GM21367 (cell line): ENCODE results near the gene ABHD18.
A peak's percentile ranks its signal among the peaks of the same experiment; 100 is the strongest.
"Not testable (repeated sequence)": the region's sequence is repeated elsewhere in the genome, so short reads cannot be mapped to it uniquely, and the experiment has no call there.

Source experiments
- ATAC-seq: cut with Tn5 transposase; IDR thresholded peaks from one replicate; pipeline ENCODE4 v1.9.1; 2021; ENCODE audit not compliant: unreplicated experiment

Gene ABHD18

DNA sequence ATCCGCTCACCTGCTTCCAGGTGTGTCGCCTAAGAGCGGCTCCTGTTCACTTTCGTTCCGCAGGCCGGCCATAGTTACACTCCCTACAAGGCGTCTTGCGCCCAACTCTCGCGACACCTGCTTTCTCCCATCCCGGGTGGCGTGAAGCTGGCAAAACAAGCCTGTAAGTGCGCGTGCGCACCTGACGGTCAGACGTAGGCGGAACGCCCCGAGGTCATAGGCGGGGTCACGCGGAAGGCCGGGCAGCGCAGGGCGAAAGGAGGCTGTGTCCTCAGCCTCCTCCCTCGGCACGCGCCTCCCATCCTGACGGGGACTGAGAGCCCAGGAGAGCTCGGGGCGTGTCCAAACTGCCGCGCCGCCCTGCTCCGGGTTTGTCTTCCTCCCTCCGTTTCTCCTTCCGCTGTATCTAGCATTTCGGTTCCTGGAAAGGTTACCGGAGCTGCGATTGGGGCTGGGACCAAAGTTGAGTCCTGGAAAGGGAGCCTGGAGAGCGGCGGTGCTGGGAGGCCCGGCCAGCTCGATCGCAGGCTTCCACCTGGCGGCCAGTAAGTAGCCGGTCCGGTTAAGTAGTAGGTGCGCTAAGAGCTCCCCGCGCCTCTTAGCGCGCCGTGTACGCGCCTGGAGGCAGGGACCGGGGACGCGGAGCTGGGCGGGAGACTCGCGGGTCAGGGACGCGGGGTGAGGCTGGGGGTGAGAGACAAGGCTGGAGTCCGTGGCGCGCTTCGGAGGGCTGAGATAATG is at the start of gene ABHD18, which contains the start of gene MFSD8:
TSS of gene ABHD18 (plus strand) at position 345 of the 741 bp plus-strand sequence. CDS start 17,550 bp downstream, outside the sequence.
TSS of gene MFSD8 (minus strand) at position 112 of the 741 bp plus-strand sequence. CDS start at position 72, 40 bp downstream.
- ATAC-seq, result peak; percentile 97

DNA sequence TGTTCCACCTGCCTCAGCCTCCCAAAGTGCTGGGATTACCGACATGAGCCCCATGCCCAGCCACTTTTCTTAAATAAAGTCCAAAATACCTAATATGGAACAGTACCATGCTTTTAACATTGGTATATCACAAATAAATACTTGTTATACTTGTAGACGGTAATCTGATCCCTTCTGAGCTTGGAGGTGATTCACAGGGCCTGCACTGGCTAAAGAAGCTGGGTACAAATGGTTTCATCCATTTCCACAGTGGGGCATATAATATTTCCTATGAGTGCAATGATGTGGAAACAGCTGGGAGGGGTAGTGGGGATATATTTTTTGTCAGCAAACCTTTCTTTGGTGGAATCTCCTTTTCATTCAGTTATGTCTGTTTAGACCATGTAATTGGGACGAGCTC is 48.7 kb upstream of the ABHD18 start:
- ATAC-seq, result no peak

DNA sequence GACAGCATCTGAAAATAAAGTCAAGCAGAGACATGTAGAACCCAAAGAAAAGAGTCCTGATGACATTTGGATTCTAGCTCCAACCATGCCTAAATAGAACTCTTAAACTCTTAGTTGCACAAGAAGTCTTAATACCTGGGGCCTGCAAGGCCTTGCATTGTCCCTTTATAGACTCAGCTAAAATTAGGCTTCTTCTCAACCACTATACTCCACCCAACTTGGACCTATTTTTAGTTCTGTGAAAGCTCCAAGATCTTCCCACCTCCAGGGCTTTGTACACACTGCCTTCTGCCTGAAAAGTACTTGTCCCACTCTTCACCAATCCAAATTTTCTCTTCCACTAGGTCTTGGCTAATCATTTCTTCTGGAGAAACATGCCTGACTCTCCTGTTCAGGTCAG is 48.1 kb upstream of the ABHD18 start:
- ATAC-seq, result no peak

DNA sequence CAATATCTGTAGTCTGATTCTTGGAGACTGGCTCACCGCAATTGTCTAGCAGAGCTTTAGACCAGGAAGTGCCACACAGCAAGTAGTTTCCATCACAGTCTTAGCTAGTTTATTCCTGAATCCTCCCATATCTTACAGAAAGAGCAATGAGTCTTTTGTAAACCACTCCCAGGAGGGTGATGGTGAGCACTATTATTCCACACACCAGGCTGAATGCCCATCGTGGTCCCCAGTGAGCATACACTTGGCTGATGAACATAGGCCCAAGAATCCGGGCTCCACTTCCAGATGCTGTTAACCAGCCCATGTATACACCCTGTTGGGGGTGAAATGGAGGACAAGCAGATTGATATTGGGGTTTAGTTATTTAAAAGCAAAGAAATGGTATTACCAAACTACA is 44.7 kb upstream of the ABHD18 start:
- no peak for ATAC-seq

DNA sequence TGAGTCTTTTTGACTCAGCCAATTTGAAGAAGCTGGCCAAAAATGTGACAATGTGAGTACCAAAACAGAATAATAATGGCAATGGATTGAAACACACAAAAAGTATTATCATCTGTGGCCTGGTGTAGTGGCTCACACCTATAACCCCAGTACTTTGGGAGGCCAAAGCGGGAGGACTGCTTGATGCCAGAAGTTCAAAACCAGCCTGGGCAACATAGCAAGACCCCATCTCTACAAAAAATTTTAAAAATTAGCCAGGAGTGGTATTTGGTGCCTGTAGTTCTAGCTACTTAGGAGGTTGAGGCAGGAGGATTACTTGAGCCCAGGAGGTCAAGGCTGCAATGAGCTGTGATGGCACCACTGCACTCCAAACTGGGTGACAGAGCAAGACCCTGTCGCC is 43.0 kb upstream of the ABHD18 start:
- ATAC-seq, result no peak

DNA sequence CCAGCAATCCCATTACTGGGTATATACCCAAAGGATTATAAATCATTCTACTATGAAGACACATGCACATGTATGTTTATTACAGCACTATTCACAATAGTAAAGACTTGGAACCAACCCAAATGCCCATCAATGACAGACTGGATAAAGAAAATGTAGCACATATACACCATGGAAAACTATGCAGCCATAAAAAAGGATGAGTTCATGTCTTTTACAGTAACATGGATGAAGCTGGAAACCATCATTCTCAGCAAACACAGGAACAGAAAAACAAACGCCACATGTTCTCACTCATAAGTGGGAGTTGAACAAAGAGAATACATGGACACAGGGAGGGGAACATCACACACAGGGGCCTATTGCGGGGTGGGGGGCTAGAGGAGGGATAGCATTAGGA is 39.5 kb upstream of the ABHD18 start:
- ATAC-seq, result not testable (repeated sequence)

DNA sequence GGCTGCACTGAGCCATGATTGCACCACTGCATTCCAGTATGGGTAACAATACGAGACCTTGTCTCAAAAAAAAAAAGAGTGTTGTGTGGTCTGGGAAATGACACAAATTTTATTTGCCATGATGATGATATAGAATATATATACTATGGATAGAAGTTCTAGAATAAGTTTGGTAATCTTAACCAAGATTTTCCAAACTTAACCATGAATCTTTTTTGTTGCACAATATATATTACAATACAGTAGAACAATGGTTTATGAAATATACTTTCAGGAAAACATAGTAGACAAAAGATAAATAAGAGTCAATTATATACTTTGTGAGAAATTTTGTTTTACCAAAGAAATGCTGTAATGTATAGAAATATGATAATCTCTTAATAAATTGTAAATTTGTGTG is 35.0 kb upstream of the ABHD18 start:
- no peak for ATAC-seq

DNA sequence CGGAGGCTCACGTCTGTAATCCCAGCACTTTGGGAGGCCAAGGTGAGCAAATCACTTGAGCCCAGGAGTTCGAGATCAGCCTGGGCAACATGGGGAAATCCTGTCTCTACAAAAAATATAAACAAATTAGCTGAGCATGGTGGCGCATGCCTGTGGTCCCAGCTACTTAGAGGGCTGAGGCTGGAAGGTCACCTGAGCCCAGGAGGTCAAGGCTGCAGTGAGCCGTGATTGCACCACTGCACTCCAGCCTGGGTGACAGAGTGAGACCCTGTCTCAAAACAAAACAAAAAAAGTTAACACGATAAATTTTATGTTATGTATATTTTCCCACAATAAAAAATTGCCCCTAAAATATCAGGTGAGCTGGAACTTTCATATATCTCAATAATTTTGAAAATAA is 33.4 kb upstream of the ABHD18 start:
- not testable (repeated sequence) for ATAC-seq

DNA sequence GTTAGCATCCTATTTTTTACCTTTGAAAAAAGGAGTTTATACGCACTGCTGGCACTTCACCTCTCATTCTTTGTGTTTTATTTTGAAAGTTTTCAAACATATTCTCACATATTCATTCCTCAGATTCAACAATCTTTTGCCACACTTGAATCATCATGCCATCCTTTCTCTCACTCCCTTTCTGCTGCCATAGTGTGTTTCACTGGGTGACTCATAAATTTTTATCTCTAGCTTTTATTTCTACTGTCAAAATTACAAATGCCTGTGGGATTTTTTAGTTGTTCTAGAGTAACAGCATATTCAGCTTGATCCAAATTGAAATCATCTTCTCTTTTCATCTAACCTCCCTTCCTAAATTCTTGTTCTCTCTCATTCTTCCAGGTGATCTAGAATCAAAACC is 28.2 kb upstream of the ABHD18 start:
- ATAC-seq, result no peak

DNA sequence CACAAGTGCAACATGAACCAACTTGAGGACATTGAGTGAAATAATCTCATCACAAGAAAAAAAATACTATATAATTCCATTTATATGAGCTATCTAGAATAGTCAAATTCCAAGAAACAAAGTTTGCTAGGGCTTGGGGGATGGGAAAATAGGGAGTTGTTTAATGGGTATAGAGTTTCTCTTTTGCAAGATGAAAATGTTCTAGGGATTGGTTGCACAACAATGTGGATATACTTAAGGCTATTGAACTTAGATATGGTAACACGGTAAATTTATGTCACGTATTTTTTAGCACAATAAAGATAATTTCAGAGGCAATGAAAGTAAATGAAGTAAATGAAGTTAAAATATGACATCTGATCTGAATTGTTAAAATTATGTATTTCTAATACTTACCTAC is 8.1 kb upstream of the ABHD18 start:
- ATAC-seq, result no peak

DNA sequence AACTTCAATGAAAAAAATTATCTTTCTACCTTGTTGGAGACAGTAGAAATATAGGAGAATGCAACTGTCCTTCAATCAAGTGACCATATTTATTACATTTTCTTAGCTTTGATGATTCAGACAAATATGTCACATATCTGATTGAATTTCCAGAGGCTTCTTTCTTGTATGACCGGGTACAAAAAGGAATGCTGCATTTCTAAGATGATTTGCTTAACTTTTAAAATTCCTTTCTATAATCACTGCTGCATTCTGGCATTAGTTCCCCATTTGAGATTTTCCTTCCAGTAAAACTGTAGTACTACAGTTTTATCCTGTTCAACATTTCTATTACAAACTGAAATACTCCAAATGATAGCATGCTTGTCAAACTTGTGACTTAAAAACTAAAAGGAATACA is 5.4 kb upstream of the ABHD18 start:
- no peak for ATAC-seq

DNA sequence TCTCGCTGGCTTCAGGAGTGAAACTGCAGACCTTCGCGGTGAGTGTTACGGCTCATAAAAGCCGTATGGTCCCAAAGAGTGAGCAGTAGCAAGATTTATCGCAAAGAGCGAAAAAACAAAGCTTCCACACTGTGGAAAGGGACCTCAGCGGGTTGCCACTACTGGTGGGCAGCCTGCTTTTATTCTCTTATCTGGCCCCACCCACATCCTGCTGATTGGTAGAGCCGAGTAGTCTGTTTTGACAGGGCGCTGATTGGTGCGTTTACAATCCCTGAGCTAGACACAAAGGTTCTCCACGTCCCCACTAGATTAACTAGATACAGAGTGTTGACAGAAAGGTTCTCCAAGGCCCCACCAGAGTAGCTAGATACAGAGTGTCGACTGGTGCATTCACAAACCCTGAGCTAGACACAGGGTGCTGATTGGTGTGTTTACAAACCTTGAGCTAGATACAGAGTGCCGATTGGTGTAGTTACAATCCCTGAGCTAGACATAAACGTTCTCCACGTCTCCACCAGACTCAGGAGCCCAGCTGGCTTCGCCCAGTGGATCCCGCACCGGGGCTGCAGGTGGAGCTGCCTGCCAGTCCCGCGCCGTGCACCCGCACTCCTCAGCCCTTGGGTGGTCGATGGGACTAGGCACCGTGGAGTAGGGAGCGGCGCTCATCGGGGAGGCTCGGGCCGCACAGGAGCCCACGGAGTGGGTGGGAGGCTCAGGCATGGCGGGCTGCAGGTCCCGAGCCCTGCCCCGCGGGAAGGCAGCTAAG is 1.4 kb upstream of the ABHD18 start:
- ATAC-seq, result not testable (repeated sequence)

DNA sequence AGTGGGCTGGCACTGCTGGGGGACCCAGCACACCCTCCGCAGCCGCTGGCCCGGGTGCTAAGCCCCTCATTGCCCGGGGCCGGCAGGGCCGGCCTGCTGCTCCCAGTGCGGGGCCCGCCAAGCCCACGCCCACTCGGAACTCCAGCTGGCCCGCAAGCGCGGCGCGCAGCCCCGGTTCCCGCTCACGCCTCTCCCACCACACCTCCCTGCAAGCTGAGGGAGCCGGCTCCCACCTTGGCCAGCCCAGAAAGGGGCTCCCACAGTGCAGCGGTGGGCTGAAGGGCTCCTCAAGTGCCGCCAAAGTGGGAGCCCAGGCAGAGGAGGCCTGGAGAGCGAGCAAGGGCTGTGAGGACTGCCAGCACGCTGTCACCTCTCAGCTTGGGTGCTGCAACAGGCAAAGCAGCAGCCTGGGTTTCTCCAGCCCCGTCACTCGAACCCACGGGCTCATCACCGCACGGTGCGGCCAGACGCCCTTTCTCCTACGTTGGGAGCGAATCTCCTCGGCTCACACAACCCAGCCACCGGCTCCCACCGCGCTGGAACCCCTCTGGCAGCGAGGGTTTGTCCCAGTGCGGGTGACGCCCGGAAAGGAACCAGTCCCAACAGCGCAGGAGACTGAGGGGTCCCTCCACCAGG is 662 bp upstream of the ABHD18 start:
- ATAC-seq, result peak; percentile 12

DNA sequence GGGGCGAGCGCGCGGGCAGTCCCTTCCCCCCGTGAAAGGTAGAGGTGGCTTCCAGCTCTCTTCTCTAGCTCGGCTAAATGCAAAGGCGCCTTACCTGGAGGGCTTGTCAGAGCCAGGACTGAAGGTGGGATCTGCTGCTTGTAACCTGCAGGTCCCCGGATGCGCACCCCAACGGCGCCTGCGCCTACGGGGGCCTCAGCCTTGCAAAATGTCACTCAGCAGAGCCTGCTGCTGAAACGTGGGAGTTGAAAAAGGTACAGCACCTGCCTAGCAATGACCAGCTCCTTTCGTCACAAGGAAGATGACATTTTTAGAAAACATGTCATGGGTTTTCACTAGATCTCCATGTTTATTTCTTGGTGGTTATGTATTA is 583 bp downstream of the ABHD18 start:
- peak; percentile 28 for ATAC-seq

DNA sequence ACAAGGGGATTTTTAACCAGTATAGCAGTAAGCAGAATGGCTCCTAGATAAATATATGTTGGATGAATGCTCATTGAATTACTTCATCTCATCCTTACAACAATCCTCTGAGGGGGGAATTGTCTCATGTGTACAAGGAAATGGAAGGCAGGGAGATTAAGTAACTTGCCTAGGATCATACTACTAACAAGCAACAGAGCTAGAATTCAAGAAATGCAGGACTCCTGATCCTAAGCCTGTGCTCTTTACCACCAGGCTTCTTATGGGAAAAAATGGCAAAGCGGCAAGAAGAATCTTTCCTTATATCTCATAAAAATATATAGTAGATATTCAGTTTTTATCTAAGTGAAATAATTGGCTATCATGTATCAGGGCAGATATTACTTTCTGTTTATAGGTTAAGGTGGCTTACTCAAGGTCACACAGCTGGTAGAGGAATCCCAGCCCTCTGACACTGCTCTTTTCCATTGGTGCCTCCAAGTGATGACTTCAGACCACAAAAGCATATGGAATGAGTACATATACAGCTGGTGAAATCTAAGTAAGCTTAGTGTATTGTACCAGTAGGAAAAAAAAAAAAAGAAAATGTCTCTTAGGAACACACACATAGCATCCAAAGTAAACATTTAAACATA is 2.1 kb downstream of the ABHD18 start:
- no peak for ATAC-seq

DNA sequence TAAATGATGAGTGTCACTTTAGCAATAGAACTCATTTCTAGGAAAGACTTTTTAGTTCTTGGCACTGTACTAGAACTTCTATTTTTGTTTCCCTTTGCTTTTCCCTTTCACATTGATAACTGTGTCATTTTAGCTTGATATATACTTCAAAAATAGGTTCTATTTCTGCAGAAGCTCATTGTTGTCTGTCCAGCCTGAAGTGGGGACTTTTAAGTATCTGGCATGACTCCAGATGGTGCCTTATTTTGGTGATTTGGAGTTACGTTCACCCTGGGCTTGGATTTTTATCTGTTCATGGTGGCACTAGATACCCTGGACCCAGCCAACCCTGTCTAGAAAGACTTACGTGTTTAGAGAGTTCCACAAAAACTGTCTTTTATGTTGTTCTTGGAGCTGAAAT is 3.4 kb downstream of the ABHD18 start:
- ATAC-seq, result no peak

DNA sequence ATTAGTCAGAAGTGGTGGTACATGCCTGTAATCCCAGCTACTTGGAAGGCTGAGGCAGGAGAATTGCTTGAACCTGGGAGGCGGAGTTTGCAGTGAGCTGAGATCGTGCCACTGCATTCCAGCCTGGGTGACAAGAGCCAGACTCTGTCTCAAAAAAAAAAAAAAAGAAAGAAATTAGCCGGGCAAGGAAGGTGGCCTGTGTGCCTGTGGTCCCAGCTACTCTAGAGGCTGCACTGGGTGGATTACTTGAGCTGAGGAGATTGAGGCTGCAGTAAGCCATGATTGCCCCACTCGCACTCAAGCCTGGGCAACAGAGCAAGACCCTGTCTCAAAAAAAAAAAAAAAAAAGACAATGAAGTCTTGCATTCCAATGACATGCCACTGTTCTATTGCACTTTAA is 5.7 kb downstream of the ABHD18 start:
- not testable (repeated sequence) for ATAC-seq

DNA sequence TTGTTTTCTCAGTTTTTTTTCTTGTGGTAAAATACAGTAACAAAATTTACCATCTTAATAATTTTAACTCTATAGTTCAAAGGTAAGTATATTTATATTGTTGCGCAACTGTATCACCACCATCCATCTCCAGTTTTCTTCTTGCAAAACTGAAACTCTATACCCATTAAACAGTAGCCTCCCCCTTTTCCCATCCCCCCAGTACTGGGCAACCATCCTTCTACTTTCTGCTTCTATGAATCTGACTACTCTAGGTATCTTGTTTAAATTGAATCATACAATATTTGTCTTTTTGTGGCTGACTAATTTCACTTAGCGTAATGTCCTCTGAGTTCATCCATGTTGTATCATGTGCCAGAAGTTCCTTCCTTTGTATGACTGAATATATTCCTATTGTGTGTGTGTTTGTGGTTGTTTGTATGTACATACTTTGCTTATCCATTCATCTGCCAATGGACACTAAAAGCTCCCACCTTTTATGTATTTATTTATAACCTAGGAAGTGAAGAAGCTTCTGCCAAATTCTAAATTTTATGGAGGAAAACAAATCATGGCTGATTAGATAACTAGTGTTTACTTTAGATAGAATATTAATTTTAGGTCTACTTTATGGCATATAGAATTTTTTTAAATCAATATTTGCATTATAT is 10.0 kb downstream of the ABHD18 start:
- no peak for ATAC-seq

DNA sequence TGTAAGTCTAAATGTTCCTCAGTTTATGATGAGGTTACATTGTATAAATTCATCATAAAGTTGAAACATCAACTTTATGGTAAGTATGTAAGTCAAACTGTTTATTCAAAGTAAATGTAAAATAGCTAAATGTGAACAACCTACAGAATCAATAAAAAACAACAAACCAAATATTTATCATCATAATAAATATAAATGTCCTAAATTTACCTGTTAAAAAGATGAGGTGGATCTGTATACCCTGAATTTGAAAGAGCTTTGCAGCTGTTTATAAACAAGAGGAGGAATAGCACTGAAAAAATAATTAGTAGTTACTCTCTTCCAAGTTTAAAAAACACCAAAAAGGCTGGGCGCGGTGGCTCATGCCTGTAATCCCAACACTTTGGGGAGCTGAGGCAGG is 13.7 kb downstream of the ABHD18 start:
- ATAC-seq, result no peak

DNA sequence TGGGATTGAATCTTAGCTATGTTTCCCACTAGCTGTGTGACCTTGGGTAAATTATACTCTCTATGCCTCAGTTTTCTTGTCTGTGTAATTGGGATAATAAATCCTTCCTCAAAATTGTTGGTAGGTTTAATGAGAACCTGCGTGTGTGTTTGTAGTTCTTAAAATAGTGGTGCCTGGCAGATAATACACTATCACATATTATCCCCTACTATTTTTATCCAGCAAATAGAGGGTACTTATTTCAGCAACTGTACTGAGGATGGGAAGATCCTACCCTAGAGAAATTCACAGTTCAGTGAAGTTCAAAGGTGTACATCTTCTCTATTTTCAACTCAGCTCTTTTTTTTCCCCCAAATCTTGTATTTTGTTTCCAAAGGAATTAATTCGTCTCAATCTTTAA is 17.2 kb downstream of the ABHD18 start:
- no peak for ATAC-seq

DNA sequence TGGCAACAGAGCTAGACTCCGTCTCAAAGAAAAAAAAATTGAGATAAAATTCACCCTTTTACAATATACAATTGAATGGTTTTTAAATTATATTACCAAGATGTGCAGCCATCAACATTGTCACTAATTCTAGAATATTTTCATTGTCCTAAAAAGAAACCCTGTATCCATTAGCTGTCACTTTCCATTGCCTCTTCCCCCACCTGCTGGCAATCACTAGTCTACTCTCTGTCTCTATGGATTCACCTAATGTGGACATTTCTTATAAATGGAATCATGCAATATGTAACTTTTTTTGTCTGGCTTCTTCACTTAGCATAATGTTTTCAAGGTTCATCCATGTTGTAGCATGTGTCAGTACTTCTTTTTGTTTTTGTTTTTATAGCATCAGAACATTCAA is 20.8 kb downstream of the ABHD18 start:
- ATAC-seq, result no peak
